HepG2 (cell line): ENCODE results near the gene HSP90AB1. TPM values are rescaled to one million over a fixed set of nuclear protein-coding genes. Genes with fewer than 3 reads are reported as not detected.

Experiments used
- AFF4 ChIP-seq: sonication (generic); formaldehyde crosslinking; IDR thresholded peaks from 2 replicates; pipeline ENCODE4 v1.4.0; 2020; ENCODE audit warnings: missing genetic modification reagents
- AHR ChIP-seq: IDR thresholded peaks from 2 replicates; pipeline ENCODE4 v1.6.1; 2018; ENCODE audit warnings: missing genetic modification reagents, missing compliant biosample characterization
- ARID5B ChIP-seq: IDR thresholded peaks from 2 replicates; pipeline ENCODE4 v1.4.0; 2020; ENCODE audit warnings: mild to moderate bottlenecking, missing genetic modification reagents
- CREM ChIP-seq, 2 experiments: sonication (generic) in 1 of 2; formaldehyde crosslinking in 1 of 2; IDR thresholded peaks; 2 replicates each; pipeline versions ENCODE4 v1.4.0 to v1.6.1; 2016 to 2020; ENCODE audit warnings: antibody characterized with exemption in 1 of 2, mild to moderate bottlenecking in 1 of 2, missing genetic modification reagents in 1 of 2
- ELF4 ChIP-seq: sonication (generic); formaldehyde crosslinking; IDR thresholded peaks from 2 replicates; pipeline ENCODE4 v1.5.0; 2020; ENCODE audit warnings: missing genetic modification reagents, mild to moderate bottlenecking, moderate library complexity, borderline replicate concordance
- HNRNPUL1 ChIP-seq: fragments of 200-400 bp; formaldehyde crosslinking; IDR thresholded peaks from 2 replicates; pipeline ENCODE4 v1.6.1; 2017; ENCODE audit warnings: low read depth, mild to moderate bottlenecking, low read length, moderate library complexity
- PAX8 ChIP-seq: sonication (generic); formaldehyde crosslinking; IDR thresholded peaks from 2 replicates; pipeline ENCODE4 v1.8.0; 2022; ENCODE audit warnings: mild to moderate bottlenecking, missing genetic modification reagents, borderline replicate concordance
- POLR2A ChIP-seq, 2 experiments: IDR thresholded peaks; 2 replicates each; pipeline ENCODE4 v1.6.1; 2011; ENCODE audit warnings: low read depth in 2 of 2, low read length in 2 of 2, mild to moderate bottlenecking in 1 of 2, moderate library complexity in 1 of 2; ENCODE audit not compliant: insufficient read depth in 1 of 2
- SAP130 ChIP-seq: IDR thresholded peaks from 2 replicates; pipeline ENCODE4 v1.6.1; 2016; ENCODE audit warnings: low read depth
- TFDP2 ChIP-seq: sonication (generic); formaldehyde crosslinking; IDR thresholded peaks from 2 replicates; pipeline ENCODE4 v1.4.0; 2020; ENCODE audit warnings: missing genetic modification reagents
- TFE3 ChIP-seq: IDR thresholded peaks from 2 replicates; pipeline ENCODE4 v1.6.1; 2016
- ZBTB14 ChIP-seq: sonication (generic); formaldehyde crosslinking; IDR thresholded peaks from 2 replicates; pipeline ENCODE4 v1.4.0; 2020; ENCODE audit warnings: missing genetic modification reagents
- ZFP36L1 ChIP-seq: sonication (generic); formaldehyde crosslinking; IDR thresholded peaks from 2 replicates; pipeline ENCODE4 v1.8.0; 2022; ENCODE audit warnings: mild to moderate bottlenecking, missing genetic modification reagents, moderate library complexity
- ZNF292 ChIP-seq: sonication (generic); formaldehyde crosslinking; IDR thresholded peaks from 2 replicates; pipeline ENCODE4 v1.8.1; 2022; ENCODE audit warnings: mild to moderate bottlenecking, low read depth, missing genetic modification reagents, borderline replicate concordance
- ZNF709 ChIP-seq: sonication (generic); formaldehyde crosslinking; IDR thresholded peaks from 2 replicates; pipeline ENCODE4 v1.5.0; 2020; ENCODE audit warnings: mild to moderate bottlenecking, missing genetic modification reagents
- ZNF777 ChIP-seq: sonication (generic); formaldehyde crosslinking; IDR thresholded peaks from 2 replicates; pipeline ENCODE4 v1.4.0; 2020; ENCODE audit warnings: missing genetic modification reagents
- ZNF891 ChIP-seq: sonication (generic); formaldehyde crosslinking; IDR thresholded peaks from 2 replicates; pipeline ENCODE4 v1.5.0; 2020; ENCODE audit warnings: mild to moderate bottlenecking, missing genetic modification reagents
- polyA plus RNA-seq, 8 experiments: library from polyadenylated mRNA; depleted of rRNA in 3 of 8; stranded (reverse) in 7 of 8; unstranded in 1 of 8; fragments of >200 nt; fragmentation: Illumina TruSeq in 4 of 8; extraction: Trizol in 4 of 8; gene quantifications; 2 replicates each; pipeline versions ENCODE4 v1.2.1 to v1.2.3, GENCODE V29; 2011 to 2016; ENCODE audit warnings: low read depth in 4 of 8, missing spikeins in 1 of 8, mixed read lengths in 1 of 8; ENCODE audit not compliant: insufficient read depth in 1 of 8
- total RNA-seq, 5 experiments: library from RNA; depleted of rRNA; stranded (reverse); fragments of >200 nt; fragmentation: Illumina TruSeq; extraction: Trizol; gene quantifications; 2 replicates each; pipeline ENCODE4 v1.2.3, GENCODE V29; 2016; ENCODE audit warnings: low read depth in 1 of 5

The HSP90AB1 gene
- total and polyA plus RNA-seq, 2 of the 13 experiments (the other 11 are each of a cell fraction or from before 2014, with no cell fraction given): 1,325 to 1,472 TPM

- TF ChIP-seq TFE3 (CRISPR knock-in tag) (no peak), HNRNPUL1 (no peak), ZNF709 (CRISPR knock-in tag) (no peak), CREM (IDR thresholded peaks at IDR 0.05) (0 out of 2 replicates have a peak, but pooled peaks have one; percentile 37), CREM (CRISPR knock-in tag; IDR thresholded peaks at IDR 0.05) (no peak), ZBTB14 (CRISPR knock-in tag) (no peak), ARID5B (CRISPR knock-in tag) (peak; percentile 37), ZNF777 (CRISPR knock-in tag) (no peak; the same call in 1 of the 2 replicates), PAX8 (CRISPR knock-in tag) (no peak; the same call in 1 of the 2 replicates), POLR2A (IDR thresholded peaks at IDR 0.05; ENCODE audit: insufficient read depth in 1 of 2, low read depth in 2 of 2, low read length in 2 of 2) (peak in 1 of 2 experiments; percentile 68; a peak in 2 of 4 replicates), ZFP36L1 (CRISPR knock-in tag) (peak; percentile 48; the same call in 1 of the 2 replicates), ELF4 (CRISPR knock-in tag) (no peak), AHR (peak; percentile 46; the same call in 1 of the 2 replicates), ZNF292 (no peak), ZNF891 (CRISPR knock-in tag) (no peak; the same call in 1 of the 2 replicates), AFF4 (CRISPR knock-in tag) (no peak), SAP130 (peak; percentile 93), TFDP2 (CRISPR knock-in tag) (no peak)
Measured at GRCh38 chr6:44237021-44237812, 9.7 kb upstream of the HSP90AB1 start (continued).
